ENCODE measurements around the gene CHAMP1.
A peak's percentile ranks its signal among the peaks of the same experiment; 100 is the strongest.

Gene CHAMP1

GRCh38 chr13:114310956-114311355 lies 3.3 kb upstream of the CHAMP1 start:
- no peak overlapping the region for H3K4me3 ChIP-seq (replicated peaks; ENCODE audit: low read depth, low read length)
- no peak for TF ChIP-seq CTCF (IDR thresholded peaks at IDR 0.05; ENCODE audit: insufficient read depth, low read length, poor library complexity, severe bottlenecking)
- no peaks in the 10 kb centered on the region for H3K27me3 ChIP-seq (replicated peaks; ENCODE audit: control insufficient read depth, insufficient read depth, low read length)
- H3K36me3 ChIP-seq (ENCODE audit: control insufficient read depth, insufficient read depth, low read length), result 0 out of 2 replicates have a peak, but pooled peaks cover 2% of the 10 kb centered on the region
- no peak for DNase-seq (ENCODE audit: extremely low read depth, insufficient read length)

GRCh38 chr13:114311387-114311786 lies 2.9 kb upstream of the CHAMP1 start:
- H3K36me3 ChIP-seq (ENCODE audit: control insufficient read depth, insufficient read depth, low read length), result 0 out of 2 replicates have a peak, but pooled peaks cover 2% of the 10 kb centered on the region
- no peak overlapping the region for H3K4me3 ChIP-seq (replicated peaks; ENCODE audit: low read depth, low read length)
- no peak for DNase-seq (ENCODE audit: extremely low read depth, insufficient read length)
- TF ChIP-seq CTCF (IDR thresholded peaks at IDR 0.05; ENCODE audit: insufficient read depth, low read length, poor library complexity, severe bottlenecking), result no peak
- no peaks in the 10 kb centered on the region for H3K27me3 ChIP-seq (replicated peaks; ENCODE audit: control insufficient read depth, insufficient read depth, low read length)

- no peak overlapping the region for H3K4me3 ChIP-seq (replicated peaks; ENCODE audit: low read depth, low read length)
- no peaks in the 10 kb centered on the region for H3K27me3 ChIP-seq (replicated peaks; ENCODE audit: control insufficient read depth, insufficient read depth, low read length)
- no peak for TF ChIP-seq CTCF (IDR thresholded peaks at IDR 0.05; ENCODE audit: insufficient read depth, low read length, poor library complexity, severe bottlenecking)
- no peaks in the 10 kb centered on the region for H3K36me3 ChIP-seq (ENCODE audit: control insufficient read depth, insufficient read depth, low read length)
- DNase-seq (ENCODE audit: extremely low read depth, insufficient read length), result no peak
These were observed 2.4 kb upstream of the CHAMP1 start for GRCh38 chr13:114311908-114312307.

- DNase-seq (ENCODE audit: extremely low read depth, insufficient read length), result peak; percentile 48
- Histone ChIP-seq H3K36me3 (ENCODE audit: control insufficient read depth, insufficient read depth, low read length) (no peaks in the 10 kb centered on the region), H3K27me3 (replicated peaks; ENCODE audit: control insufficient read depth, insufficient read depth, low read length) (no peaks in the 10 kb centered on the region), H3K4me3 (replicated peaks; ENCODE audit: low read depth, low read length) (peak overlapping the region; percentile 88)
- TF ChIP-seq CTCF (IDR thresholded peaks at IDR 0.05; ENCODE audit: insufficient read depth, low read length, poor library complexity, severe bottlenecking), result no peak
These were observed 1.0 kb upstream of the CHAMP1 start for GRCh38 chr13:114313061-114313860.

- no peak for DNase-seq (ENCODE audit: extremely low read depth, insufficient read length)
- TF ChIP-seq CTCF (IDR thresholded peaks at IDR 0.05; ENCODE audit: insufficient read depth, low read length, poor library complexity, severe bottlenecking), result no peak
- Histone ChIP-seq H3K36me3 (ENCODE audit: control insufficient read depth, insufficient read depth, low read length) (peaks cover 2% of the 10 kb centered on the region), H3K27me3 (replicated peaks; ENCODE audit: control insufficient read depth, insufficient read depth, low read length) (no peaks in the 10 kb centered on the region), H3K4me3 (replicated peaks; ENCODE audit: low read depth, low read length) (peak overlapping the region; percentile 88)
These were observed 927 bp downstream of the CHAMP1 start for GRCh38 chr13:114315074-114315785.

Measured in GM06990 (cell line).